Iris pigment epithelial cell (primary cell): ENCODE measurements around the gene TSC22D4.
A peak's percentile ranks its signal among the peaks of the same experiment; 100 is the strongest.

Experiments used
- DNase-seq: peaks from one replicate; pipeline ENCODE4 v3.0.0-alpha.2; 2011; ENCODE audit warnings: low read depth

TSC22D4 gene

GRCh38 chr7:100492738-100493475, 13.9 kb upstream of the TSC22D4 start:
- no peak for DNase-seq

- no peak for DNase-seq
These were observed 12.2 kb upstream of the TSC22D4 start for GRCh38 chr7:100491192-100491578.

GRCh38 chr7:100490483-100491191, 11.6 kb upstream of the TSC22D4 start:
- DNase-seq: no peak

- peak; percentile 92 for DNase-seq
These were observed 10.8 kb upstream of the TSC22D4 start for GRCh38 chr7:100489824-100490223.

GRCh38 chr7:100489121-100489520, 10.1 kb upstream of the TSC22D4 start:
- DNase-seq: no peak

- no peak for DNase-seq
These were observed 9.5 kb upstream of the TSC22D4 start for GRCh38 chr7:100488333-100489095.

- DNase-seq: peak; percentile 53
These were observed 7.9 kb upstream of the TSC22D4 start for GRCh38 chr7:100486753-100487446.

GRCh38 chr7:100486111-100486636, 7.2 kb upstream of the TSC22D4 start:
- DNase-seq: no peak

- no peak for DNase-seq
These were observed 6.5 kb upstream of the TSC22D4 start for GRCh38 chr7:100485471-100485876.

GRCh38 chr7:100484673-100485045, 5.6 kb upstream of the TSC22D4 start:
- no peak for DNase-seq

- peak; percentile 64 for DNase-seq
These were observed 5.0 kb upstream of the TSC22D4 start, which contains the start of gene NYAP1 for GRCh38 chr7:100483722-100484672. TSS of gene NYAP1 (plus strand) at chr7:100483927. CDS start at chr7:100485312, 1,385 bp downstream.

GRCh38 chr7:100483090-100483721, 4.2 kb upstream of the TSC22D4 start:
- DNase-seq: peak; percentile 53

GRCh38 chr7:100482728-100483089, 3.7 kb upstream of the TSC22D4 start:
- DNase-seq: no peak

GRCh38 chr7:100481466-100481865, 2.5 kb upstream of the TSC22D4 start:
- no peak for DNase-seq

GRCh38 chr7:100477871-100478267, 1.1 kb downstream of the TSC22D4 start:
- no peak for DNase-seq

- no peak for DNase-seq
These were observed 1.8 kb downstream of the TSC22D4 start for GRCh38 chr7:100476903-100477870.

GRCh38 chr7:100476101-100476780, 2.8 kb downstream of the TSC22D4 start:
- no peak for DNase-seq

GRCh38 chr7:100475549-100475948, 3.5 kb downstream of the TSC22D4 start:
- no peak for DNase-seq
